ENCODE data around the gene SH3PXD2A.

GRCh38 chr10:103622286-103622685 is 233.1 kb downstream of the SH3PXD2A start:
- TF ChIP-seq NFE2L2 (IDR thresholded peaks at IDR 0.05; ENCODE audit: low read depth, low read length) (no peak), CTCF (conservative IDR thresholded peaks at IDR 0.05; ENCODE audit: low read depth, low read length) (no peak)
